C1 segment of cervical spinal cord (tissue), 14 donors: ENCODE results near the gene ADGRF5.

Source experiments
- DNase-seq, 14 donors: peaks; one replicate each; lab custom pipeline; 2025; lab: John Stamatoyannopoulos, UW

The ADGRF5 gene

GRCh38 chr6:46921731-46922130 lies at the start of gene ADGRF5:
Gene ADGRF5 (minus strand): TSS chr6:46921938. CDS start chr6:46906762, 15,176 bp downstream.
- DNase-seq, result no peak

DNA sequence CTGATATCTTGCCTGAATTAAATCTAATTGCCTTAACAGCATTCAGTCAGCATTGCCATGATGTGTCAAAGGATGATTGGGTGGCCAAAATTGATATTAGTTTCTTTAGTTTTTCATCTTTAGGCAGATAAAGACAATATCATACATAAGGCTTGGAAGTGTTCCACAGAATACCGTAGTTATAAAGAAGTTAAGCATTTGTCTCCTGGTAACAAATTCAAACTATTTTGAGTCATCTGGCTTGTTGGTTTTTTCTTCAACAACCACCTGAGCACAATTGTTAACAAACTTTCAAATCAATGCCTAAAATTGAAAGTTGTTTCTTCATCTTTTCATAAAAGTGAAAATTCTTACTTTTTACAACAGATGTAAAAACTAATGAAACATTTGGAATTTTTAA lies 47.5 kb upstream of the ADGRF5 start:
- no peak for DNase-seq

- no peak for DNase-seq
Measured at GRCh38 chr6:46967826-46968349, 46.1 kb upstream of the ADGRF5 start.

DNA sequence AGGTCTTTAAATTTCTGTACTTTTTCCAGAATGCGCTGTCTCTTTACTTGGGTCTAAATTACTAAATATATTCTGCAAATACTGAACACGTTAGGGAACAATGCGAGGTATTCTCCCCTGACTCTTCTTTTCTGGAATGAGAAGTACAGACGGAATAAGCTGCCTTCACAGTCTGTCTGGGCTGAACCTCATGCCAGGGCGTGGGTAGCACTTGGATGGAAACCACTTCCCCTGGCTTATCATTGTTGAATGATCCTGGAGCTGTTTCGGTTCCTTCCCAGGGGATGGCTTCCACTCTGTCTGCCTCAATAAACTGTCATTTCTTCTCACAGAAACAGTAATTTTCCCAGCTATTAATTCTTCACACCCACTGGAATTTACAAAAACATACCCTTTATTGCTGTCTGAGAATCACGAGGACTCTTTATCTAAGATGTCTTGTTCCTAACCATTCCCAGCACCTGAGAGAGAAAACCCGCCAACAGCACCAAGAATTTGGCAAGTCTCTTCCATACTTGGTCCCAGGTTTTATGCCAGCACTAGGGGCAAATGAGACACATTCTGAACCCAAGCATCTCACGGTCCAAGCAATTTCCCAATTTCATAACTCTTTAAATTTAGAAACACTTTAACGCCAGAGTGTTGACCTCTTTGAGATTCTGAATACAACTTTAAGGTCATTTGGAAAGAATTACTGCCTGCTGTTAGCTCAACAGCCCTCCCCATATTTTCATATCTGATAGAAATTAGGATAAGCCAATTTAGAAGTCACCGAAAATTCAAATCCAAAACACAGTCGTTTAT lies 43.2 kb upstream of the ADGRF5 start:
- no peak for DNase-seq

DNA sequence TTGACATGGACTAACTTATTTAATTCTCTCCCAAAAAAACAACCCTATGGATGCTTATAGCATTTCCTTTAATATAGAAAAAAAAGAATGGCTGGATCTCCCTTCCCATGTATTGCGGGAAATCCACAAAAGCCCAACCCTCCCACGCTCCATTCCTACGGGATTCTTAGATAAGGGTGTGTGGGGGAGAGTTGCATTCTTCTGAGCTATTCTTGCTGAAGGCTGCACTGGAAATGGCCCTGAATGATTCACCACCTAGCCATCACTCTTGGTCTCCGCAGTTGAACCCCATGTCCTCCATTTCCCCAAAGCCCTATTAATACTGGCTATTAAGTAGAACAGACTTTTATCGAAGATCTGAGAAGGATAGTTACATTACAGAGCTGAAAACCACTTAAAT lies 41.9 kb upstream of the ADGRF5 start:
- DNase-seq, result no peak

GRCh38 chr6:46963039-46963438 lies 41.3 kb upstream of the ADGRF5 start:
- no peak for DNase-seq

GRCh38 chr6:46961711-46962110 lies 40.0 kb upstream of the ADGRF5 start:
- DNase-seq, result no peak

DNA sequence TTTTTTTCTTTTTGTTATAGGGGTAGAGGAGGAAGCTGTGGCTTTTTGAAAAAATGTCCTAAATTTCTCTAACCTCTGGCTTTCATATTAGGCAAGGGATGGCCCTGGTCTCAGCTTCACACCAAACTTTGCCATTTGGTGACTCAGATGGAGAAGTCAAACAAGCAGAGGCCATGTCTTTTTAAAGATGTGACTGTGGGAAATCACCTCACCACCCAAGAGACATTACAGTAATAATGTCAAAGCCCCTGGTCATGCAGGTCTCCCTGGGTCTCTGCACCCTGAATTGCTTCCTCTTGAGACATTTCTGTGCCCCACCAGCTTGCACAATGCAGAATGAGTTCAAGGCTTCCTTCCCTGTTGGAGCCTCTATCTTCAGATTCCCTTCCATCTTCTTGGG lies 39.5 kb upstream of the ADGRF5 start:
- DNase-seq, result no peak

DNA sequence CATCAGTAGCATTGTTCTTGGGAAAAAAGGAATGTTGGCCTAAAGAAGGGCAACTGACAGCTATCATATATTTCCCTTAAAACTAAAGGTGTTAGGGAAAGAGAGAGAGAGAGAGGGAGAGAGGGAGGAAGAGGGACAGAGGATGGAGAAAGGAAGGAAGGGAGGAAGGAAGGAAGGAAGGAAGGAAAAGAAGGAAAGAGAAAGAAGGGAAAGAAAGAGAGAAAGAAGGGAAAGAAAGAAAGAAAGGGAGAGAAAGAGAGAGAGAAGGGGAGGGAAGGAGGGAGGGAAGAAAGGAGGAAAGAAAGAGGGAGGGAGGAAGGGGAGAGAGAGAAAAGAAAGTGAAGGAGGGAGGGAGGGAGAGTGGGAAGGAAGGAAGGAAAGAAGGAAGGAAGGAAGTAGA lies 37.7 kb upstream of the ADGRF5 start:
- DNase-seq, result no peak

DNA sequence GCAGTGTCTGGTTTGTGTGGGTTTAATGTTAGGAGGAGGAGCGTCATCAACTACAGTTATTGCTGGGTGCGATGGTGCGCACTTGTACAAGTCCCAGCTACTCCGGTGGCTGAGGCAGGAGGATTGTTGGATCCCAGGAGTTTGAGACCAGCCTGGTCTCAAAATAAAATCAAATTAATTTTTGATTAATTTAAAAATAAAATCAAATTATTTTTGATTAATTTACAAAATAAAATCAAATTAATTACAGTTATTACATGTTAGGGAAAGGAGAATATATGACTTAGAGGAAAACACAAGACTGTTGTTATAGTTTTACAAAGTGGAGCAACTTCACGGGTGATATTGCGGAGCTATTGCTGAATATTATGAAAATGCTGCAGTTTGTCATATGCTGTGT lies 34.7 kb upstream of the ADGRF5 start:
- DNase-seq, result no peak

- DNase-seq, result no peak
Measured at GRCh38 chr6:46954837-46955451, 33.2 kb upstream of the ADGRF5 start.

DNA sequence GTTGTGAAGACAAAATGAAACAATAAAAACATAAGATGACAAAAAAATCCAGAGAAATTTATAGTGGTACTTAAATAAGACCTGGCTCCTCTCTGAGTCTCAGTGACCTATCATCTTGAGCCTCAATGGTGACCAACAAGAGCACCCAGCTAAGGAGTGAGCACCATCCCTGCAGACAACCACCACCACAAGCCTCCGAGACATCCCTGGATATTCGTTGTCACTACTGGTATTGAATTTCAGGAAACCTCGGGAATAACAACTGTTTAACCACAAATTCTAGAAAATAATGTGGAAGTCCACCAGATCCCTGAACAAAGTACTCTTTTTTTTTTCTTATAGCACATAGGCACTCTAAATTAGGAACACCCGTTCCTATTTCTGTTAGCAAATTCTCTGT lies 32.2 kb upstream of the ADGRF5 start:
- DNase-seq, result no peak

- DNase-seq, result no peak
Measured at GRCh38 chr6:46949632-46950280, 28.0 kb upstream of the ADGRF5 start.

DNA sequence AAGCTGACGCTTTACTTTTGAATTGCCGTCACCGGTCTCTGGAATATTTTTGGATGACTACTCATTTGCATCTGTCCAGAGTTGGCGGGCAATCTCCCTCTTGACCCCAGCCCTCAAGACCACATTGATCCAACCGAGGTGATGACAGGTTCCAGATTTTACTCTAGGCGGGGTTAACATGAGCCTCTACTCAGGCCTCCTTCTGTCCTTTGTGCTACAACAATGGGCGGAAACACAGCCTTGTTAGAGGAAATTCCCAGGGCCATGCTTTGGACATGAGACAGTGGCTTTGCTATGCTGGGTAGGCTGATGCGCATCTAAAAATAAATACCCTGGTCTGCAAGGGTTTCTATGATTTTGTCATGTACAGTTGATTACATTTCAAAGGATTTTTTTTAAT lies 27.0 kb upstream of the ADGRF5 start:
- no peak for DNase-seq

DNA sequence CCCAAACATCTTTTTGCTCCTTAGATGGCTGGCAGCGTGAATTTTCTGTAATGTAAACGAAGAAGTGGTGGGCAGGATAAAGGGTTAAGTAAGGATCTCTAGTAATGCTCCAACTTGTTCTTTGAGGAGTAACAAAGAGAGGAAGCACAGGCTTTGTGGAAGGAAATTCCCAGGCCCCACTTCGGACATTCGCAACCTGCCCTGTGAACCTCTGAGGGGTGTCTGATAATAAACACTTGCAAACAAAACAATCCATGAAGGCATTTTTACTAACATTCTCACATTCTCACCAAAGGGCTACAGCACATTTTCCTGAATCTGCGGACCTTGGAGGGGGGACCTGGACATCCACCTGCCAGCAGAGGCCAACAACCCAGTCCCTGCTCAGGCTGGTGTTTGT lies 25.8 kb upstream of the ADGRF5 start:
- no peak for DNase-seq

DNA sequence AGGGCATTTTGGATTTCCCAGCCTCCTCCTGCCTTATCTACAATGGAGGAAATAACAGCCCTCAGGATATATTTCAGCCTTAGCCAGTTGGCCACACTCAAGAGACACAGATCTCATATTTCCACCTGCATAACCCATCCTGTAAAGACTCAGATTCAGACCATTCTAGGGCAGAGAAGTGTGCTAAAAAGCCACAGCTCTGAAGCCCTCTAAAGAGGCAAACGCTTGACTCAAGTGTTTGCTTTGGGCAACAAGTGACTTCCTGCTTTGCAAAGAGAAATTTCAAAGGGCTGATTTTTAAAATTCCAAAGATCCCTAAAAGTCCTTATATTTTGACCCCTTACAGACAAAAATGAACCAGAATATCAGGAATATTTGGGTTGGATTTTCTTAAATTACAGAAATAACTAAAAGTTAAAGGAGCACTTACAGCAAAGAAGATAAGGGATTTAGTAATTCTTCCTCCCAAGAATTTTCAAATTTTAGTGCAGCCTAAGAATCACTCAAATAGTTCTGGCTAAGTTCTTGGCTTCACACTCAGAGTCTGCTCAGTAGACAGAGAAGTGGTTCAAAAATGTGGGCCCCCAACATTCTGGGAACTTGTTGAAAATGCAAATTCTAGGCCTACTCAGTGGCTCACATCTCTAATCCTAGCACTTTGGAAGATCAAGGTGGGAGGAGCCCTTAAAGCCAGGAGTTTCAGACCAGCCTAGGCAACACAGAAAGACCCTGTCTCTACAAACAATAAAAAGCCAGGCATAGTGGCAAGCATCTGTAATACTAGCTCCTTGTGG lies 18.9 kb upstream of the ADGRF5 start:
- DNase-seq, result no peak

DNA sequence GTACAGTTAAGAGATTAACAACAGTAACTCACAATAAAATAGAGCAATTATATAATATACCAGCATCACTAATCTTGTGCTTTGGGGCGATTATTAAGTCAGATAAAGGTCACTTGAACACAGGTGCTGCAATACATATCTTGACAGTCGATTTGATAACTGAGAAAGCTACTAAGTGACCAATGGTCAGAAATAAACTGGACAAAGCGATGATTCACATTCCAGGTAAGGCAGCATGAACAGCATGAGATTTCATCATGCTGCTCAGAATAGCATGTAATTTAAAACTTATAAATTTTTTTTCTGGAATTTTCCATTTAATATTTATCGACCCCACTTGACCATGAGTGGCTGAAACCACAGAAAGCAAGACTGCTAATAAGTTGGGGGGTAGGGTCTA lies 15.9 kb upstream of the ADGRF5 start:
- DNase-seq, result no peak

GRCh38 chr6:46935687-46936086 lies 13.9 kb upstream of the ADGRF5 start:
- DNase-seq, result no peak

GRCh38 chr6:46933751-46934150 lies 12.0 kb upstream of the ADGRF5 start:
- no peak for DNase-seq

GRCh38 chr6:46932526-46933319 lies 11.0 kb upstream of the ADGRF5 start:
- no peak for DNase-seq

DNA sequence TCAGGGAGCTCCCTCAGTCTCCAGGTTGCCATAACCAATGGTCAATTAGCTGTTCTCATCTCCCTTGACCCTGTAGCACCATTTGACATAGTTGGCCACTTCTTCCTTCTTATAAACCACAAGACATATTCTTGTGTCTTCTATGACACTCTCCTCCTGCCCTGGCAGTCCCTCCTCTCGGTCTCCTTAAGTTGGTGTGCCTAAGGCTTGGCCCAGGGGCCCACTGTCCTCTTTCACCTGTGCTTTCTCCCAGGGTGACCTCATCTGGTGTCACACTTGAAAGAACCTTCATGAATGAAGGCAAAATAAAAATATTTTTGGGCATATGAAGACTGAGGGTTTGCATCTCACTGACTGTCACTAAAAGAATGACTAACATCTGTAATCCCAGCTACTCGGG lies 9.7 kb upstream of the ADGRF5 start:
- no peak for DNase-seq
